Thoracic aorta (tissue), 2 donors: ENCODE data around the gene NPHP4. TPM values are rescaled to one million over a fixed set of nuclear protein-coding genes. Genes with fewer than 3 reads are reported as not detected.

Experiments used
- ATAC-seq: fragments of 150-250 bp; one replicate; pipeline ENCODE4 v1.8.0; 2017; ENCODE audit warnings: low read depth; ENCODE audit not compliant: insufficient number of reproducible peaks, low FRiP score
- DNase-seq: peaks from one replicate; pipeline ENCODE4 v3.0.0-alpha.2; 2020; ENCODE audit warnings: low spot score
- H3K27ac ChIP-seq, 2 donors: fragments of 200-600 bp; sonication (generic); 1 replicate in 1 of 2; 2 replicates in 1 of 2; pipeline ENCODE4 v1.5.1; 2016; ENCODE audit warnings: mild to moderate bottlenecking in 2 of 2, moderate library complexity in 2 of 2
- H3K27me3 ChIP-seq: fragments of 200-600 bp; sonication (generic); replicated peaks from 2 replicates; pipeline ENCODE4 v1.6.0; 2016; ENCODE audit warnings: mild to moderate bottlenecking; ENCODE audit not compliant: insufficient read depth
- H3K36me3 ChIP-seq: fragments of 200-600 bp; sonication (generic); one replicate; pipeline ENCODE4 v1.5.1; 2016
- H3K4me1 ChIP-seq, 2 donors: fragments of 200-600 bp; sonication (generic); 1 replicate in 1 of 2; 2 replicates in 1 of 2; pipeline versions ENCODE4 v1.5.1 to v1.6.0; 2016; ENCODE audit warnings: low read depth in 2 of 2, mild to moderate bottlenecking in 1 of 2; ENCODE audit not compliant: control insufficient read depth in 1 of 2
- H3K4me3 ChIP-seq: fragments of 200-600 bp; sonication (generic); 2 replicates; pipeline ENCODE4 v1.5.1; 2016; ENCODE audit warnings: mild to moderate bottlenecking
- H3K9me3 ChIP-seq: fragments of 200-600 bp; sonication (generic); 2 replicates; pipeline ENCODE4 v1.5.1; 2016
- CTCF ChIP-seq: fragments of 200-600 bp; sonication (generic); IDR thresholded peaks from one replicate; pipeline ENCODE4 v1.5.1; 2019; ENCODE audit warnings: antibody characterized with exemption
- total RNA-seq, 2 donors: library from RNA; depleted of rRNA; stranded (reverse); fragments of >200 nt; gene quantifications; one replicate each; pipeline versions ENCODE4 v1.1.0 to v1.2.3, GENCODE V29; 2016

NPHP4 gene
- total RNA-seq, 2 donors from 2014 or later, result 11.4 to 15.1 TPM

- Histone ChIP-seq H3K4me3 (no peak overlapping the region), H3K9me3 (no peaks in the 10 kb centered on the region), H3K27me3 (no peaks in the 10 kb centered on the region), H3K27ac (no peak overlapping the region), H3K4me1 (no peaks in the 10 kb centered on the region), H3K36me3 (peaks cover 6% of the 10 kb centered on the region)
- no peak for TF ChIP-seq CTCF
- DNase-seq (no peak), ATAC-seq (no peak)
These were observed 106.1 kb downstream of the NPHP4 start for GRCh38 chr1:5886140-5886483.

GRCh38 chr1:5885471-5886139 lies 106.6 kb downstream of the NPHP4 start:
- no peak for ATAC-seq

GRCh38 chr1:5884110-5884509 lies 108.1 kb downstream of the NPHP4 start:
- ATAC-seq (no peak), DNase-seq (no peak)
- H3K36me3 ChIP-seq, result peaks cover 11% of the 10 kb centered on the region
- H3K4me3 ChIP-seq, result no peak overlapping the region
- H3K4me1 ChIP-seq, result no peaks in the 10 kb centered on the region
- no peak overlapping the region for H3K27ac ChIP-seq
- TF ChIP-seq CTCF, result no peak
- no peaks in the 10 kb centered on the region for H3K9me3 ChIP-seq
- H3K27me3 ChIP-seq, result no peaks in the 10 kb centered on the region

More at GRCh38 chr1:5885471-5886139, 106.6 kb downstream of the NPHP4 start:
- H3K27ac ChIP-seq, result no peak overlapping the region
- DNase-seq, result no peak
- peaks cover 6% of the 10 kb centered on the region for H3K36me3 ChIP-seq
- no peaks in the 10 kb centered on the region for H3K4me1 ChIP-seq
- no peaks in the 10 kb centered on the region for H3K27me3 ChIP-seq
- no peaks in the 10 kb centered on the region for H3K9me3 ChIP-seq
- no peak overlapping the region for H3K4me3 ChIP-seq
- TF ChIP-seq CTCF, result no peak

GRCh38 chr1:5883129-5884048 lies 108.8 kb downstream of the NPHP4 start:
- no peak for ATAC-seq
- Histone ChIP-seq H3K4me3 (no peak overlapping the region), H3K27me3 (no peaks in the 10 kb centered on the region), H3K4me1 (no peaks in the 10 kb centered on the region), H3K9me3 (no peaks in the 10 kb centered on the region), H3K36me3 (peaks cover 11% of the 10 kb centered on the region), H3K27ac (no peak overlapping the region)
- no peak for DNase-seq
- TF ChIP-seq CTCF, result no peak

- ATAC-seq (no peak), DNase-seq (no peak)
- no peak overlapping the region for H3K27ac ChIP-seq
- H3K36me3 ChIP-seq, result peaks cover 11% of the 10 kb centered on the region
- H3K9me3 ChIP-seq, result no peaks in the 10 kb centered on the region
- H3K4me1 ChIP-seq, result no peaks in the 10 kb centered on the region
- no peak overlapping the region for H3K4me3 ChIP-seq
- no peaks in the 10 kb centered on the region for H3K27me3 ChIP-seq
- TF ChIP-seq CTCF, result no peak
These were observed 109.7 kb downstream of the NPHP4 start for GRCh38 chr1:5882367-5883128.
